Thymus (tissue), 11 donors: ENCODE results near the gene TIMP2. TPM values are rescaled to one million over a fixed set of nuclear protein-coding genes. Genes with fewer than 3 reads are reported as not detected.
A peak's percentile ranks its signal among the peaks of the same experiment; 100 is the strongest.
"Not testable (repeated sequence)": the region's sequence is repeated elsewhere in the genome, so short reads cannot be mapped to it uniquely, and the experiment has no call there.

Source experiments
- DNase-seq, 9 donors: peaks; one replicate each; pipeline ENCODE4 v3.0.0-alpha.2; 2013; ENCODE audit warnings: low spot score in 9 of 9, low read depth in 6 of 9, missing footprints in 1 of 9
- H3K27ac ChIP-seq, 2 donors: one replicate each; pipeline ENCODE4 v1.5.1; 2013; ENCODE audit warnings: control low read depth in 1 of 2, low read depth in 1 of 2, low read length in 1 of 2, mild to moderate bottlenecking in 1 of 2, moderate library complexity in 1 of 2
- H3K27me3 ChIP-seq, 2 donors: one replicate each; pipeline ENCODE4 v1.5.1; 2013; ENCODE audit warnings: low read length in 1 of 2; ENCODE audit not compliant: control insufficient read depth in 2 of 2, insufficient read depth in 1 of 2
- H3K36me3 ChIP-seq, 2 donors: one replicate each; pipeline ENCODE4 v1.5.1; 2013; ENCODE audit warnings: low read length in 1 of 2, mild to moderate bottlenecking in 1 of 2, moderate library complexity in 1 of 2; ENCODE audit not compliant: control insufficient read depth in 2 of 2, insufficient read depth in 2 of 2
- H3K4me1 ChIP-seq, 2 donors: one replicate each; pipeline ENCODE4 v1.5.1; 2013; ENCODE audit warnings: low read length in 2 of 2; ENCODE audit not compliant: control insufficient read depth in 2 of 2, insufficient read depth in 2 of 2
- H3K4me3 ChIP-seq, 2 donors: one replicate each; pipeline ENCODE4 v1.5.1; 2013; ENCODE audit warnings: low read length in 2 of 2, control low read depth in 1 of 2, mild to moderate bottlenecking in 1 of 2
- H3K9me3 ChIP-seq, 2 donors: one replicate each; pipeline ENCODE4 v1.5.1; 2013; ENCODE audit warnings: low read length in 1 of 2, mild to moderate bottlenecking in 1 of 2; ENCODE audit not compliant: control insufficient read depth in 2 of 2, insufficient read depth in 1 of 2
- WGBS: extraction: QIAGEN DNeasy Blood & Tissue Kit; methylation state at CpG from one replicate; pipeline ENCODE4 v1.1.7; 2013; 5-methylcytosine and 5-hydroxymethylcytosine counted together
- polyA plus RNA-seq: library from polyadenylated mRNA; stranded (reverse); fragments of 200-250 nt; gene quantifications from one replicate; pipeline ENCODE4 v1.2.3, GENCODE V29; 2013
- total RNA-seq: library from RNA; stranded (reverse); fragments of 120-200 nt; gene quantifications from one replicate; pipeline ENCODE4 v1.2.4, GENCODE V29; 2013
- donor health status: healthy.

Gene TIMP2
- total and polyA plus RNA-seq, 2 donors = 23.1 to 27.5 TPM

DNA sequence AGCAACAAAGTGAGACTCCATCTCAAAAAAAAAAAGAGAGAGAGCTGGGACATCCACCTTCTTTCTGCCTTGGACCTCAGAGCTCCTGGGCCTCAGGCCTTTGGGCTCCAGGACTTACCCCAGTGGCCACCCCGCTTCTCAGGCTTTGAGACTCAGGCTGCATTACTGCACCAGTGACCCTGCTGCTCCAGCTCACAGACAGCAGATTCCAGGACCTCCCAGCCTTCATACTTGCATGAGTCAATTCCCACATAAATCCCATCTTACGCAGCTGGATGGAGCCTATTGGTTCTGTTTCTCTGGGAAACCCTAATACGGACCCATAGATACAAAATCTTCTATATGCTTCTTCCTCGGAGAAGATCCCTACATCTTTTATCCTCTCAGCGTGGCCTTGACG lies 20.1 kb downstream of the TIMP2 start:
- no peaks in the 10 kb centered on the region for H3K27me3 ChIP-seq
- DNase-seq = no peak
- H3K27ac ChIP-seq = no peak overlapping the region
- 89% methylated on average over 6 of the region's 6 CpGs for WGBS
- no peak overlapping the region for H3K4me3 ChIP-seq
- H3K36me3 ChIP-seq = peaks cover 30 to 58% of the 10 kb centered on the region in 2 donors
- no peaks in the 10 kb centered on the region for H3K9me3 ChIP-seq
- peaks cover 14 to 32% of the 10 kb centered on the region in 2 donors for H3K4me1 ChIP-seq

DNA sequence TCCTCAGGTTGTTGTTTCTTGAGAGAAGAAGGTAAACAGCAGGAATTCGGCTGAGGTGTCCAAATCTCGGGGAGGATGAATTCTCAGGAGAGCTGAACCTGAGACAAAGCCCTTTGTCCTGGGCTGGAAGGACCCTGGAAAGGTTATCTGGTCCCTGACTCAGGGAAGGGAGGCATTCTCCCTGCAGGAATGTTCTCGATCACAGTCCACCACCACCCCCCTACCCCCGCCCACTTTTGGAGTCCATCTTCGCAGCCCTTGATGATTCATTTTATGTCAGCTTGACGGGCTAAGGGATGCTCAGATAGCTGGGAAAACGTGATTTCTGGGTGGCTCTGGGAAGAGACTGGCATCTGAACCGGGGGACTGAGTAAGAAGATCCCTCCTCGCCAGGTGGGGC lies 20.8 kb downstream of the TIMP2 start:
- 97% methylated on average over 9 of the region's 9 CpGs for whole genome bisulfite sequencing
- no peak overlapping the region for H3K27ac ChIP-seq
- peaks cover 30 to 55% of the 10 kb centered on the region in 2 donors for H3K36me3 ChIP-seq
- no peak for DNase-seq
- H3K4me1 ChIP-seq = peaks cover 14 to 32% of the 10 kb centered on the region in 2 donors
- no peaks in the 10 kb centered on the region for H3K27me3 ChIP-seq
- H3K4me3 ChIP-seq = no peak overlapping the region
- H3K9me3 ChIP-seq = no peaks in the 10 kb centered on the region

DNA sequence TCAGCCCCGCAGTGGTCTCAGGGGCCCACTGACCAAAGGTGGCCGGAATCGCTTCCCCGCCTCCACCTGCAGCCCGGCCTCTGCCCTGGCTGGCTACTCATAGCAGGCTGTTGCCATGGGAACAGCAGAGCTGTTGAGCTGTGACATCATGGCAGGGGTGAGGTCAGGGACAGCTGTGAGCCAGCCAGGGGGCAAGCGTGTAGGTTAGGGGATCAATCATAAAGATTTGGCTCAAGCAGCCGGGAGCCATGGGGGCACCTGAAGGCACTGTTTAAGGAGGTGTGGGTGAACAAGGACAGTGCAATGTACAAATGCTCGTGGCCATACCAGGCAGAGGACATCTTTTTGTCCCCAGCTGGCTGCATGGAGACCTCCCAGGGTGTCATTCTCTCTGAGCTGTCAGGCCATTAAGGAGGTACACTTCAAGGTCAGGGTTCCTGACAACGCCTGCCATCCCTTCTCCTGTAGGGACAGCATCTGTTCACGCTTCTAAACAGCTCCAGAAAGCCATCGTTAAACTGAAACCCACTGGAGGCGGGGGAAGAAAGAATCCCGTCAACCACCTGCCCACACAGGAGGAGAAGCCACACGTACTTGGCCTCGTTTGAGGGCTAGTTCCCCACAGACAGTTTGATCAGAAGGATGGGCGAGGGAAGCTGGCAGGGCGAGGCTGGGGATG lies 21.9 kb downstream of the TIMP2 start, which contains the start of gene CEP295NL:
TSS of gene CEP295NL (minus strand) at position 101 of the 679 bp plus-strand sequence. CDS start 1,373 bp downstream, outside the sequence.
- peak within 1 kb of the TSS in 1 of 2 donors; percentile 52 for H3K27ac ChIP-seq
- no peak within 1 kb of the TSS for H3K4me3 ChIP-seq
- no peaks in the 10 kb centered on the region for H3K9me3 ChIP-seq
- no peak for DNase-seq
- WGBS = 53% methylated on average over 17 of the region's 17 CpGs
- peaks cover 33 to 57% of the 10 kb centered on the region in 2 donors for H3K36me3 ChIP-seq
- H3K27me3 ChIP-seq = no peaks in the 10 kb centered on the region
- H3K4me1 ChIP-seq = peaks cover 14 to 25% of the 10 kb centered on the region in 2 donors

DNA sequence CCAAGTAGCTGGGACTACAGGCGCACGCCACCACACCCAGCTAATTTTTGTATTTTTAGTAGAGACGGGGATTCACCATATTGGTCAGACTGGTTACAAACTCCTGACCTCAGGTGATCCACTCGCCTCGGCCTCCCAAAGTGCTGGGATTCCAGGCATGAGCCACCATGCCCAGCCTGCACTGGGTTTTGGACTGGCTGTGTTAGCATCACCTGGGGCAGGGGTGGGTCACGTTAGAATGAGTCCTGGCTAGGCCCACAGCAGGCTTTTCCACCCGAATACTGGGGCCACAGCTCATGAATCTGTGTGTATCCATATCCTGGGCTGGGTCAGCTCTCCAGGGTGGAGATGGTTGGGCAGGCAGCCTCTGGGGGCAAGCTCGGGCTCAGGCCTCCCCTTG lies 23.0 kb downstream of the TIMP2 start:
- peaks cover 39 to 62% of the 10 kb centered on the region in 2 donors for H3K36me3 ChIP-seq
- H3K27ac ChIP-seq, H3K27me3 ChIP-seq, DNase-seq, H3K4me3 ChIP-seq, H3K9me3 ChIP-seq: not testable (repeated sequence)
- WGBS = 97% methylated on average over 8 of the region's 8 CpGs
- peaks cover 14 to 25% of the 10 kb centered on the region in 2 donors for H3K4me1 ChIP-seq

DNA sequence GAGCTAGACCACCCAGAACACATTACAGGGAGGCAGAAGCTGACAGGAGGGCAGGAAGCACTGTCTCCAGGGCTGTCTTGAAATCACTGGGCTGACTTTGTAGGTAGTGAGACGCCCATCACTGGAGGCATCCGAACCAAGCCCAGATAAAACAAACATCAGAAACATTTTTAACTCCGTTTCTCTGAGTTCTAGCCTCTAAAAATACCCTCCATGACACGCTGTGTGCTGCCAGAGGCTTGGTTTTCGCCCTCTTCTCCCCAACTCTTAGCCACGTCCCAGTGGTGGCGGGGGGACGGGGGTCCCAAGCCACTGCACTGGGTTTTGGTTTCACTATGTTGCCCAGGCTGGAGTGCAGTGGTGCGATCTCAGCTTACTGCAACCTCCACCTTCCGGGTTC lies 23.4 kb downstream of the TIMP2 start:
- H3K27me3 ChIP-seq = no peaks in the 10 kb centered on the region
- peaks cover 14 to 25% of the 10 kb centered on the region in 2 donors for H3K4me1 ChIP-seq
- no peaks in the 10 kb centered on the region for H3K9me3 ChIP-seq
- H3K4me3 ChIP-seq = no peak overlapping the region
- no peak for DNase-seq
- WGBS = 99% methylated on average over 10 of the region's 10 CpGs
- H3K36me3 ChIP-seq = peaks cover 39 to 62% of the 10 kb centered on the region in 2 donors
- H3K27ac ChIP-seq = no peak overlapping the region

DNA sequence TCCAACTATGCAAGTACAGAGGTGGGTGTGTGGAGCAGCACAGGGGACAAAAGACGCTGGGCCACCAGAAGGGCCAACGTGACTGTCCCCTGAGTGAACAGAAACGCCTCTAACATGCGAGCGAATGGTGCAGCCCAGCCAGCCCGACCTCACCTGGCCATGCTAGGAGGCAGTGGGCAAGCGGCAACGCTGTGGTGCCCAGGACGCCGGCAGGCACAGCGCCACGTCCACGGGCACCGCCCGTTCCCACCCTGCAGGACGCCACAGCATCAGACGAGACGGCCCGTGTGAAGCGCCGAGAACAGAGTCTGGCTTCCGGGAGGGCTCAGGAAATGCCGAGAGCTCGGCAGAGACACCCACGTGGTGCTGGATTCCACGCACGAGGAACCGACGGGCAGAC lies 24.4 kb downstream of the TIMP2 start:
- H3K27me3 ChIP-seq = no peaks in the 10 kb centered on the region
- peaks cover 14 to 29% of the 10 kb centered on the region in 2 donors for H3K4me1 ChIP-seq

DNA sequence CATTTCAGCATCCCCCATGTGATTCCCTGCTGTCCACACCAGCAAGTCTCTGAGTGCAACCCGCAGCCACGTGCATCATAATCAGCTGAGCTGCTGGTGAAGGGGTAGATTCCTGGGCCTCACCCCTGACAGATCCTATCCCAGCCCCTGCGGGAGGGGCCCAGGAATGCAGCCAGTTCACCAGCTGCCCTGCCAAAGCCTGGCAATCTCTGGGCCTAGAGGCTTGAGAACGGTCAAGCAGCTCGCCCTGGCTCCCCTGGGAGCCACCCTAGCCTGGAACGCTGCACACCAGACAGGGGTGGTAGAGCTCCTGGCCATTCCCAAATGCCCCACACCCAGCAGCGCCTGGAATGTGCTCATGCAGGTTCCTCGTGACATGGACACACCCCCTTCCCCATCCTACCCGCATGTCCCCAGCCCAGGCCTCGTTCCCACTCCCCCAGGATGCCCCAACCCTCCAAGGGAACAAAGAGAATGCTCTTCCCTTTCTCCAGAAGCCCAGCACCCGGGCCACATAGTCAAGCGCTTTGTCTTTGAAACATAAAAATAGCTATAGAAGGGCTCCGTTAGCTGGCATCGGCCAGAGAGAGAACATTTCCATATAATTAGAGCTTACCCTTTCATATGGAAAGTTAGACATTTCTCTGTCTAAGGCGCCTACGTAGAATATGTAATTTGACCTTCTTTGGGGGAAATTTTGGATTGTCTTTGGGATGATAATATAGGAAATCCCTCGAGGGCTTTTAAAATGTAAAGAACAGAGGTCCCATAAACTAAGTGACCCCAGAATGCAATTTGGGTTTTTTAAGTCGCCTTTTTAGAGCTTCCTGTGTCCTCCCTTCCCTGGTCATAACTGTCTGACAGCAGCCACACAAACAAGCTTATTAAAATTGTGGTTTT lies 25.6 kb downstream of the TIMP2 start:
- DNase-seq = no peak

More for the DNA sequence above, 24.4 kb downstream of the TIMP2 start:
- DNase-seq = no peak
- Histone ChIP-seq H3K36me3 (peaks cover 39 to 58% of the 10 kb centered on the region in 2 donors), H3K4me3 (no peak overlapping the region), H3K27ac (no peak overlapping the region), H3K9me3 (no peaks in the 10 kb centered on the region)
- 94% methylated on average over 29 of the region's 29 CpGs for WGBS

DNA sequence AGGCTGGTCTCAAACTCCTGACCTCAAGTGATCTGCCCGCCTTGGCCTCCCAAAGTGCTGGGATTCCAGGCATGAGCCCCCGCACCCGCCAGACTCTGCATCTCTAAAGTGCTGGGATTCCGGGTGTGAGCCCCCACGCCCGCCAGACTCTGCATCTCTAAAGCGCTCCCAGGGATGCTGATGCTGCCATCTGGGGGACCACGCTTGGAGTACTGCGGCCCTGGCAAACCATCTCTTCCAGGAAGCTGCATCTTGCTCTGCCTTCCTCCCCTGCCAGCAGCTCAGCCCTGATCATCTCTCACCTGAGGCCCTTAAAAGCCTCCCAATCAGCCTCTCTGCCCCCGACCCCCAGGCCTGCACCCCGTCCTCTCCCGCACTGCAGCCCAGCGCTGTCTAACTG lies 26.2 kb downstream of the TIMP2 start:
- H3K27ac ChIP-seq = no peak overlapping the region

More for the DNA sequence above, 25.6 kb downstream of the TIMP2 start:
- Histone ChIP-seq H3K4me1 (peaks cover 12 to 24% of the 10 kb centered on the region in 2 donors), H3K27ac (no peak overlapping the region), H3K4me3 (no peak overlapping the region), H3K9me3 (no peaks in the 10 kb centered on the region), H3K27me3 (no peaks in the 10 kb centered on the region), H3K36me3 (peaks cover 35 to 54% of the 10 kb centered on the region in 2 donors)
- 90% methylated on average over 18 of the region's 18 CpGs for WGBS

More for the DNA sequence above, 26.2 kb downstream of the TIMP2 start:
- peaks cover 7 to 20% of the 10 kb centered on the region in 2 donors for H3K4me1 ChIP-seq
- peaks cover 35 to 51% of the 10 kb centered on the region in 2 donors for H3K36me3 ChIP-seq
- no peak for DNase-seq
- 96% methylated on average over 13 of the region's 13 CpGs for WGBS
- H3K9me3 ChIP-seq = no peaks in the 10 kb centered on the region
- H3K4me3 ChIP-seq = no peak overlapping the region
- H3K27me3 ChIP-seq = no peaks in the 10 kb centered on the region
